HG02840 (cell line): ENCODE measurements around the gene PLA2G4E.

Experiments
- ATAC-seq: cut with Tn5 transposase; IDR thresholded peaks from one replicate; pipeline ENCODE4 v1.9.1; 2021; ENCODE audit warnings: mild to moderate bottlenecking, moderate library complexity, moderate number of reproducible peaks; ENCODE audit not compliant: unreplicated experiment, low FRiP score

The PLA2G4E gene

DNA sequence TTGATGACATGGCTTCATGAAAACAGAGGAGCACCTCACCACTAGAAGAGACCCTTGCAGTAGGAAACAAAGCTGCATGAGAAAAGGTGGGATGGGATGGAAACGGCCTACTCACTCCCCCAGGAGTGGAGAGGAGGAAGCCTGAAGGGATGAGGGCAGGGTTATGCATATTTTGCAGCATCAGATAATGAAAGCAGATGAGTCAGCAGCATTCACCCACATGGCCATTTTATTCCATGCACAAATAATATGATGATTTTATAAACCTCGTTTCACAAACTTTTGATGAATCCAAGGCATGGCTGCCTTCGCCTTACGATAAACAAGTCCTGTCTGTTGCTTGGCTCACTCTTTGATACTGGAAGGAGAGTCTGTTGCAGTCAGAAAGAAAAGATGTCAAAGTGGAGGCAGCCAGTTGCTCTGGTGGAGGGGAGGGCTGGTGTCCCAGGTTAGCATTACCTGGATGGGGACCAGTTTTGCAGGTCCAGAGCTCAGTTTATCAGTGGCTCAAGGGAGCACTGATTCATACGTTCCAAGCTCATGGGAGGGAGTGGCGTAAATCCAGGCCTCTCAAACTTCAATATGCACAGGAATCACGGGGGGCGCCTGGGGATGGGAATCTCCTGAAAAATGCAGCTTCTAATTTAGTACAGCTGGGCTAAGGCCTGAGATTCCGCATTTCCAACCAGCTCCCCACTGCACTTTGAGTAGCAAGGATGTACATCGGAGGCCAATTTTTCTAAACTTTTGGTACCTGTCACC is 39.3 kb downstream of the PLA2G4E start:
- ATAC-seq: no peak

GRCh38 chr15:41980654-41981323 is 40.1 kb downstream of the PLA2G4E start:
- no peak for ATAC-seq

DNA sequence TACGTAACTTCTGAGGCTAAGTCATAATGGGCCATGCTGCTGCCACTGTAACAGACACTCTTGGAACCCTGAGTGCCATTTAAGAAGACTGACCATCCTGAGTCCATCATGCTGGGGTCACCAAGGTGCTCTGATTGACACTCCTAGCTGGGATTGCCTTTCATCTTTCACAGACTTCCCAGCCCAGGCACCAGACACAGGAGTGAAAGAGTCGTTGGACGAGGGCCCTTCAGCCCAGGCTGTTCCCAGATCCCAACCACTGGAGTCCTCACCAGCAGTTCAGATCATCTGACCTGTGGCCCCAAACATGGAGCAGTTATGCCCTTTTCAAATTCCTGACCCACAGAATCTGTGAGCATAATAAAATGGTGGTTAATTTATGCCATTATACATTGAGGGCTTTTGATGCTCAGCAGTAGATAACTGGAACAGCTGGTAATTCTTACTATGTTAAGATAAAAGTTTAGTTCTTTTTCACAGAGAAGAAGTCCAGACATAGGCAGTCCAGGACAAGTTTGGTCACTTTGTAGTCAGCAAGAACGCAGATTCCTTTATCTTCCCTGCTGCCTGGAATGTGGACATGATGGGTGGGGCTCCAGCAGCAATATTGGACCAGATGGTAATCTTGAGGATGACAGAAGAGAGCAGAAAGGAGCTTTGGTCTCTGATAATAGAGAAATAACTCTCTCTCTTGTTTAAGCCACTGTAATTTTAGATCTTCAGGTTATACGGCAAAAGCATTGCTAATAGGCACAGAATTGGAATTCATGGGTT is 41.2 kb downstream of the PLA2G4E start:
- ATAC-seq: no peak

- no peak for ATAC-seq
These were observed 42.3 kb downstream of the PLA2G4E start for GRCh38 chr15:41978534-41978933.

DNA sequence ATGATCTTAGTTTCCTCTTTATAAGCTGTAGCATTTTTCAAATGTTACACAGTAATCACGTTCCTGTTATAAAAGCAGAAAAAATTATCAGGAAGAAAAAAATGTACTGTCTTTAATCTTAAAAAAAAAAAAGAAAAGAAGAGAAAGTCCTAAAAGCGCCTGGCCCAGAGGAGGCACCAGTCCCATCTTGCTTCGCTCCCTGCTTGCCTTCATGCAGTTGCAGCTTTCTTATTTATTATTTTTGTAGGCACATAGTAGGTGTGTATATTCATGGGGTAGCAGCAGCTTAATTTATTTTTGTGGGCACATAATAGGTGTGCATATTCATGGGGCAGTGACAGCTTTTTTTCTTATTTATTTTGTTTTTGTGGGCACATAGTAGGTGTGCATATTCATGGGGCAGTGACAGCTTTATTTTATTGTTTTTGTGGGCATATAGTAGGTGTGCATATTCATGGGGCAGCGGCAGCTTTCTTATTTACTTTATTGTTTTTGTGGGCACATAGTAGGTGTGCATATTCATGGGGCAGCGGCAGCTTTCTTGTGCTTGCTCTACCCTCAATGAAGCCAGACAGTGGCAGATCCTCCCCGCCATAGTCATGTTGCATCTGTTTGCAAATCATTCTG is 43.0 kb downstream of the PLA2G4E start:
- no peak for ATAC-seq

DNA sequence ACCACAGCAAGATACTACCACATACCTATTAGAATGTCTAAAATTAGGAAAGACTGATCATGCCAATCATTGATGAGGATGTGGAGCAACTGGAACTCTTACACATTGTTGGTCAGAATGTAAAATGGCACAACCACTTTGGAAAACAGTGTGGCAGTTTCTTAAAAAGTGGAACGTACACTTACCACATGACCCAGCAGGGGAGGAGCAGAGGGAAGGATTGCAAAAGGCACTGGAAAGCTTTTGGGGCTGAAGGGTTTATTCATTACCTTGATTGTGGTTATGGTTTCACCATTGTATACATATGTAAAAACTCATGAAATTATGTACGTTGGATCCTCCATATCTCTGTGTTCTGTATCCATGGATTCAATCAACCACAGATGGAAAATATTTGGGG is 45.2 kb downstream of the PLA2G4E start:
- no peak for ATAC-seq

DNA sequence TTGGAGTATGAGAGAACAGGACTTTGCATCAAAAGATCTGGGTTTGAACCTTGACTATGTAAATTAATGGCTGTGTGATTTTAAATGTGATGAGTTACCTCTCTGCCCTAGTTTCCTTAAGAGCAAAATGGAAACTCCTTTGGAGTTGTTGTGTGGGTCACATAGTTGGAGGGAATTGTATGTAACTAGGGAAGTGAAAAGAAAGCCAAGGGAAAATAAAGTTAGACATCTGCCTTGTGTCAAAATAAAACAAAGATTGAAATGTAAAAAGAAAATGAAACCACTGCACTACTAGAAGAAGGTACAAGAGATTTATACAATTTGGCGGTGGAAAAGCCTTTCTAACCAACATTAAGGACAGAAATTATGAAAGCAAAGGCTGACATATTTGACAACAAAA is 46.8 kb downstream of the PLA2G4E start:
- no peak for ATAC-seq

- peak; percentile 69 for ATAC-seq
These were observed 48.3 kb downstream of the PLA2G4E start, which contains the start of gene EHD4 for GRCh38 chr15:41972253-41973242. Gene EHD4, minus strand, starts transcription at chr15:41972557. Its CDS starts 63 bp downstream, at chr15:41972494.

GRCh38 chr15:41971895-41972252 is 49.0 kb downstream of the PLA2G4E start:
- ATAC-seq: peak; percentile 9

DNA sequence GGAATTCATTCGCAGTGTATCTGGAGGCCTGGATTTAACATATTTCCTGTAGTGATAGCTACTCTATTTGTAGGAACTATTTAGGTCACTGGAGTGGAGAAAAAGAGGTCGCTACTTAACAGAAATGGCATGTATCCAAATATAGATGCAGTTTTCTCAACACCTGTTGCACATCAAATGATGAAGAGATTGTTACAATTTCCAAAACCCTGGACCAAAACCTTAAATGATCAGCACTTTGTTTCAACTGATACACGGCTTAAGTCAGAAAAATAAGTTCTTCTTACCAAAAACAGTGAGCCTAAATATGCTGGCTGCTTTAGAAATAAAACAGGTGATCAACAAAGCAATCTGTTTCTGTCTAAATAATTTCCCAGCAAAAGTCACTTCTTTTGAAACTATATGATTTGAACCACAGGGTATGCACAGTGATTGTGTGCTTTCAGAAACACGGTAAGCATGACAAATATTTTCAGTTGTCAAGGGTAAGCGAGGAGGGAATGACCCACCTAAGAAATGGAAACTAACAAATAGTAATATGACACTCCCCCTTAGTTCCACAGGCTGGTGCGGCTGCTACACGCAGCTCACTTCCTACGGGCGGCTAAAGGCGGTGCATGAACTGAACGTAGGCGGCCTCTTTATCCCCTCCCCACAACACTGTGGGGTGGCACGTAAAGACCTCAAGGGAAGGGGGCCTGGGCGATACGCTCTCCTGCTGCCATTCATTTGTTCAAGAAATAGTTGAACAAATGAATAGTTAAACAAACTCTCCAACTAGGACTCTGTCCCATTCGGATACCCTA is 49.5 kb downstream of the PLA2G4E start:
- peak; percentile 41 for ATAC-seq

GRCh38 chr15:41970456-41970855 is 50.4 kb downstream of the PLA2G4E start:
- no peak for ATAC-seq

GRCh38 chr15:41969851-41970431 is 50.9 kb downstream of the PLA2G4E start:
- ATAC-seq: no peak

GRCh38 chr15:41968701-41969100 is 52.1 kb downstream of the PLA2G4E start:
- no peak for ATAC-seq

GRCh38 chr15:41967506-41968206 is 53.2 kb downstream of the PLA2G4E start:
- ATAC-seq: no peak

DNA sequence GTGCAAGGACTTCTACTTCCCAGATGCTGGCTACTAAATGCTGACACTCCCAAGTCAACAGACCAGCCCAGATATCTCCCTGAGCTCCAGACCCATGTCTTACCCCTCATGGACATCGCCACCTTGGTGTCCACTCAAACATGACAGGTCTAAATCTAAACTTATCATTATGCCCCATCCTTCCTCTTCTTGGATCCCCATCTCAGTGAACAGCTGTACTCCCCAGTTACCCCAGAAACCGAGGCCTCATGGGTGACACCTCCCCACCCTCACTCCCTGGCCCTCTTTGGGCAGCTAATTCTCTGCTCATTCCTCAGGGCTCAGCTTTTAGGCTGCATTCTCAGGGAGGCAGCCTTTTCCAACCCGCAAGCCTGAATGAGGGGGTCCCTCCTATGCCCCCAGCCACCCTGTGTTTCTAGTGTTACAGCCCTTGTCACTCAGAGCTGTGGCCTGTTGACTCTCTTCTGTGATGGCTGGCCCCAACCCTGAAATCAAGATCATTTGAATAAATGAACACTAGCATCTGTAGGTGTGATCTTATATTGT is 53.8 kb downstream of the PLA2G4E start:
- no peak for ATAC-seq

DNA sequence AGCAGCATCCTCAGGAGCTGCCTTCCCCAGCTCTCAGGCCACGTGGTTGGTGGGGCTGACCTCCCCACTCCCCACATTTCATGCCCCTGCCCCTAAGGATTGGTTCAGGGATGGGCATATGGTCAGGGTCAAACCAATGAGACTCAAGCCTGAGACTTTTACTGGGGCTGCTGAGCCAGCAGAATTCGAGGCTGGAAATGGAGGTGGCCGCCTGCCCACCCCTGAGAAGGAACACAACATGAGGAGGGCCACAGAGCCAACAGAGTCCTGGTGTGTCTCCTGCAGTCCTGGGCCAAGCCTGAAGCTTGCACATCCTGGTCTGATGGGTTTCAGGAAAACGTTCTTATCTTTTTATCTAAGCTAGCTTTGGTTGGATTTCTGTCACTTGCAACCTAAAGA is 54.4 kb downstream of the PLA2G4E start:
- no peak for ATAC-seq
